ENCODE data around the gene LHFPL2.
"Not testable (repeated sequence)": the region's sequence is repeated elsewhere in the genome, so short reads cannot be mapped to it uniquely, and the experiment has no call there.

DNA sequence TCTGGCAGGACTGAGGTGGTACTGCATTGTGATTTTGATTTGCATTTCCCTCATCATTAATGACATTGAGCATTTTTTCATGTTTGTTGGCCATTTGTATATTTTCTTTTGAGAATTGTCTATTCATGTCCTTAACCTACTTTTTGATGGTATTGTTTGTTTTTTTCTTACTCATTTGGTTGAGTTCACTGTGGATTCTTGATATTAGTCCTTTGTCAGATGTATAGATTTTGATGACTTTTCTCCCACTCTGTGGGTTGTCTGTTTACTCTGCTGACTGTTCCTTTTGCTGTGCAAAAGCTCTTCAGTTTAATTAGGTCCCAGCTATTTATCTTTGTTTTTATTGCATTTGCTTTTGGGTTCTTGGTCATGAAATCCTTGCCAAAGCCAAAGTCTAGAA is 25.3 kb upstream of the LHFPL2 start:
- TF ChIP-seq, protein P1, sequence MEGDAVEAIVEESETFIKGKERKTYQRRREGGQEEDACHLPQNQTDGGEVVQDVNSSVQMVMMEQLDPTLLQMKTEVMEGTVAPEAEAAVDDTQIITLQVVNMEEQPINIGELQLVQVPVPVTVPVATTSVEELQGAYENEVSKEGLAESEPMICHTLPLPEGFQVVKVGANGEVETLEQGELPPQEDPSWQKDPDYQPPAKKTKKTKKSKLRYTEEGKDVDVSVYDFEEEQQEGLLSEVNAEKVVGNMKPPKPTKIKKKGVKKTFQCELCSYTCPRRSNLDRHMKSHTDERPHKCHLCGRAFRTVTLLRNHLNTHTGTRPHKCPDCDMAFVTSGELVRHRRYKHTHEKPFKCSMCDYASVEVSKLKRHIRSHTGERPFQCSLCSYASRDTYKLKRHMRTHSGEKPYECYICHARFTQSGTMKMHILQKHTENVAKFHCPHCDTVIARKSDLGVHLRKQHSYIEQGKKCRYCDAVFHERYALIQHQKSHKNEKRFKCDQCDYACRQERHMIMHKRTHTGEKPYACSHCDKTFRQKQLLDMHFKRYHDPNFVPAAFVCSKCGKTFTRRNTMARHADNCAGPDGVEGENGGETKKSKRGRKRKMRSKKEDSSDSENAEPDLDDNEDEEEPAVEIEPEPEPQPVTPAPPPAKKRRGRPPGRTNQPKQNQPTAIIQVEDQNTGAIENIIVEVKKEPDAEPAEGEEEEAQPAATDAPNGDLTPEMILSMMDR (IDR thresholded peaks at IDR 0.05) = not testable (repeated sequence)
- TF ChIP-seq POLR2A (IDR thresholded peaks at IDR 0.05) = not testable (repeated sequence)

Data from esophagus squamous epithelium (tissue), 4 donors.